Trophoblast cell (in vitro differentiated cells and primary cell): Measurements from ENCODE around the gene MRPS33.

Source experiments
- DNase-seq, 2 donors: peaks; one replicate each; pipeline ENCODE4 v3.0.0-alpha.2; 2016
- H2AFZ ChIP-seq: 2 replicates; pipeline ENCODE4 v1.6.1; 2013; ENCODE audit warnings: low read length, moderate library complexity, mild to moderate bottlenecking; ENCODE audit not compliant: insufficient read depth, poor library complexity
- H2AK5ac ChIP-seq: 2 replicates; pipeline ENCODE4 v1.6.1; 2013; ENCODE audit warnings: mild to moderate bottlenecking, low read length
- H2BK120ac ChIP-seq: 2 replicates; pipeline ENCODE4 v1.6.1; 2013; ENCODE audit warnings: low read length, mild to moderate bottlenecking, moderate library complexity; ENCODE audit not compliant: insufficient read depth, poor library complexity
- H2BK12ac ChIP-seq: 2 replicates; pipeline ENCODE4 v1.6.1; 2013; ENCODE audit warnings: mild to moderate bottlenecking, low read length, moderate library complexity
- H2BK5ac ChIP-seq: 2 replicates; pipeline ENCODE4 v1.6.1; 2013; ENCODE audit warnings: low read length, low read depth, moderate library complexity, mild to moderate bottlenecking; ENCODE audit not compliant: poor library complexity
- H3K14ac ChIP-seq: 2 replicates; pipeline ENCODE4 v1.6.1; 2013; ENCODE audit warnings: mild to moderate bottlenecking, low read length
- H3K18ac ChIP-seq: 2 replicates; pipeline ENCODE4 v1.6.1; 2013; ENCODE audit warnings: mild to moderate bottlenecking, low read length
- H3K23ac ChIP-seq: 2 replicates; pipeline ENCODE4 v1.6.1; 2013; ENCODE audit warnings: low read length
- H3K27ac ChIP-seq: 2 replicates; pipeline ENCODE4 v1.5.1; 2013; ENCODE audit warnings: low read depth, mild to moderate bottlenecking, inconsistent platforms, low read length, moderate library complexity
- H3K27me3 ChIP-seq: 2 replicates; pipeline ENCODE4 v1.6.1; 2013; ENCODE audit warnings: inconsistent platforms, mild to moderate bottlenecking, low read length, moderate library complexity; ENCODE audit not compliant: insufficient read depth
- H3K36me3 ChIP-seq, 2 experiments: 1 replicate in 1 of 2; 2 replicates in 1 of 2; pipeline ENCODE4 v1.6.1; 2013; ENCODE audit warnings: low read length in 2 of 2, mild to moderate bottlenecking in 2 of 2, moderate library complexity in 1 of 2; ENCODE audit not compliant: insufficient read depth in 2 of 2, control insufficient read depth in 1 of 2
- H3K4ac ChIP-seq: 2 replicates; pipeline ENCODE4 v1.6.1; 2013; ENCODE audit warnings: low read depth, mild to moderate bottlenecking, low read length, moderate library complexity
- H3K4me1 ChIP-seq, 2 experiments: 1 replicate in 1 of 2; 2 replicates in 1 of 2; pipeline ENCODE4 v1.6.1; 2013; ENCODE audit warnings: low read length in 2 of 2, mild to moderate bottlenecking in 2 of 2, moderate library complexity in 1 of 2; ENCODE audit not compliant: insufficient read depth in 2 of 2, control insufficient read depth in 1 of 2
- H3K4me2 ChIP-seq: 2 replicates; pipeline ENCODE4 v1.6.1; 2013; ENCODE audit warnings: inconsistent platforms, mild to moderate bottlenecking, low read length, moderate library complexity
- H3K4me3 ChIP-seq: 2 replicates; pipeline ENCODE4 v1.5.1; 2013; ENCODE audit warnings: mild to moderate bottlenecking, low read depth, low read length, inconsistent platforms
- H3K79me1 ChIP-seq: one replicate; pipeline ENCODE4 v1.6.1; 2013; ENCODE audit warnings: low read length
- H3K79me2 ChIP-seq: 2 replicates; pipeline ENCODE4 v1.6.1; 2013; ENCODE audit warnings: low read length, mild to moderate bottlenecking; ENCODE audit not compliant: control insufficient read depth, insufficient read depth, poor library complexity
- H3K9ac ChIP-seq: 2 replicates; pipeline ENCODE4 v1.6.1; 2013; ENCODE audit warnings: mild to moderate bottlenecking, low read length
- H3K9me3 ChIP-seq: 2 replicates; pipeline ENCODE4 v1.6.1; 2013; ENCODE audit warnings: low read depth, mild to moderate bottlenecking, control low read depth, inconsistent platforms, low read length; ENCODE audit not compliant: insufficient read depth
- H4K12ac ChIP-seq: 2 replicates; pipeline ENCODE4 v1.6.1; 2013; ENCODE audit warnings: low read depth, mild to moderate bottlenecking, low read length, moderate library complexity
- H4K8ac ChIP-seq: 2 replicates; pipeline ENCODE4 v1.6.1; 2013; ENCODE audit warnings: low read depth, mild to moderate bottlenecking, low read length, moderate library complexity
- H4K91ac ChIP-seq: one replicate; pipeline ENCODE4 v1.6.1; 2013; ENCODE audit warnings: low read depth, mild to moderate bottlenecking, low read length, moderate library complexity
- WGBS: extraction: QIAGEN DNeasy Blood & Tissue Kit; methylation state at CpG from one replicate; pipeline ENCODE4 v1.1.7; 2013; ENCODE audit warnings: missing lambda C conversion rate; ENCODE audit not compliant: insufficient read length, insufficient coverage; ENCODE audit errors: extremely low coverage; 5-methylcytosine and 5-hydroxymethylcytosine counted together

Gene MRPS33

GRCh38 chr7:141045842-141046620, 31.3 kb upstream of the MRPS33 start:
- Histone ChIP-seq H4K8ac (no peak overlapping the region), H2BK5ac (no peak overlapping the region), H3K23ac (no peak overlapping the region), H3K14ac (no peak overlapping the region), H2BK120ac (no peak overlapping the region), H3K4me3 (no peak overlapping the region), H3K79me2 (no peaks in the 10 kb centered on the region), H2AFZ (no peak overlapping the region), H3K9ac (no peak overlapping the region), H3K9me3 (no peaks in the 10 kb centered on the region), H3K4me2 (no peak overlapping the region), H4K12ac (no peak overlapping the region), H3K18ac (no peak overlapping the region), H4K91ac (no peak overlapping the region), H2BK12ac (no peak overlapping the region), H3K4ac (no peak overlapping the region), H3K27me3 (no peaks in the 10 kb centered on the region), H3K27ac (no peak overlapping the region), H3K79me1 (no peaks in the 10 kb centered on the region), H3K36me3 (no peaks in the 10 kb centered on the region), H2AK5ac (no peak overlapping the region), H3K4me1 (peaks cover 0 to 4% of the 10 kb centered on the region in 2 experiments)
- WGBS, result no CpG with 5 or more reads among the region's 7 CpGs
- peak; percentile 87 to 95 for DNase-seq

GRCh38 chr7:141045126-141045841, 30.5 kb upstream of the MRPS33 start:
- H3K4me2 ChIP-seq, result no peak overlapping the region
- H2AK5ac ChIP-seq, result no peak overlapping the region
- H2BK5ac ChIP-seq, result no peak overlapping the region
- no peak overlapping the region for H2AFZ ChIP-seq
- no peak overlapping the region for H4K91ac ChIP-seq
- H3K9me3 ChIP-seq, result no peaks in the 10 kb centered on the region
- WGBS, result no CpG with 5 or more reads among the region's 7 CpGs
- H3K79me1 ChIP-seq, result no peaks in the 10 kb centered on the region
- no peak overlapping the region for H3K4me3 ChIP-seq
- no peak overlapping the region for H2BK120ac ChIP-seq
- H3K27me3 ChIP-seq, result no peaks in the 10 kb centered on the region
- H4K12ac ChIP-seq, result no peak overlapping the region
- no peak overlapping the region for H3K23ac ChIP-seq
- H3K27ac ChIP-seq, result no peak overlapping the region
- H2BK12ac ChIP-seq, result no peak overlapping the region
- no peak overlapping the region for H4K8ac ChIP-seq
- no peaks in the 10 kb centered on the region for H3K36me3 ChIP-seq
- H3K4me1 ChIP-seq, result peaks cover 0 to 4% of the 10 kb centered on the region in 2 experiments
- no peak overlapping the region for H3K14ac ChIP-seq
- no peak overlapping the region for H3K18ac ChIP-seq
- H3K4ac ChIP-seq, result no peak overlapping the region
- no peak overlapping the region for H3K9ac ChIP-seq
- peak; percentile 90 to 96 for DNase-seq
- H3K79me2 ChIP-seq, result no peaks in the 10 kb centered on the region

DNA sequence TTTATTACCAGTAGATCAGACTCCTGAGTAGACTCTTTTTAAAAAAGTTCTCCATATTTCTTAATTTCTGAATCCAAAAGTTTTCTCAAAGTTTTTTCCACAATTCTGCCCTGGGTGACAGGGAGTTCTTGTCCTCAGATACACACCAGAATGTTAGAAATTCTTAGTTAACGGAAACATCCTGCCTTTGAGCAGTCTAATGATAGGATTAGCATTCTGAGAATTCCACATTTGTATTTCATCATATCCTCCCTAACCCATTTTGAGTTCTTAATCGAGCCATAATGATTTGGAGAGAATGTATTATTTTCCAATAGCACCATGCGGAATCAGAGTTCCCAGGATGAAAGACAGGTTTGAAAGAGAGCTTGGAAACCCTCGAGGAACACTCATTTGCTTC, 28.9 kb upstream of the MRPS33 start:
- Histone ChIP-seq H3K4me3 (no peak overlapping the region), H2BK5ac (no peak overlapping the region), H4K12ac (no peak overlapping the region), H3K23ac (no peak overlapping the region), H2BK120ac (no peak overlapping the region), H3K9me3 (no peaks in the 10 kb centered on the region), H3K4me1 (peaks cover 0 to 4% of the 10 kb centered on the region in 2 experiments), H4K91ac (no peak overlapping the region), H3K18ac (no peak overlapping the region), H2BK12ac (no peak overlapping the region), H3K36me3 (no peaks in the 10 kb centered on the region), H3K79me2 (no peaks in the 10 kb centered on the region), H3K27me3 (no peaks in the 10 kb centered on the region), H3K27ac (no peak overlapping the region), H3K4ac (no peak overlapping the region), H3K4me2 (no peak overlapping the region), H2AK5ac (no peak overlapping the region), H3K9ac (no peak overlapping the region), H4K8ac (no peak overlapping the region), H3K79me1 (no peaks in the 10 kb centered on the region), H3K14ac (no peak overlapping the region), H2AFZ (no peak overlapping the region)
- peak; percentile 1 to 70 for DNase-seq
- no CpG with 5 or more reads among the region's 4 CpGs for WGBS

GRCh38 chr7:141042222-141043193, 27.8 kb upstream of the MRPS33 start:
- no peak overlapping the region for H3K4me2 ChIP-seq
- no peak overlapping the region for H4K91ac ChIP-seq
- H3K9me3 ChIP-seq, result no peaks in the 10 kb centered on the region
- H3K23ac ChIP-seq, result no peak overlapping the region
- no peak overlapping the region for H4K8ac ChIP-seq
- H4K12ac ChIP-seq, result no peak overlapping the region
- H2BK5ac ChIP-seq, result no peak overlapping the region
- H2AK5ac ChIP-seq, result no peak overlapping the region
- peaks cover 0 to 4% of the 10 kb centered on the region in 2 experiments for H3K4me1 ChIP-seq
- H3K79me2 ChIP-seq, result no peaks in the 10 kb centered on the region
- H3K36me3 ChIP-seq, result no peaks in the 10 kb centered on the region
- H3K4me3 ChIP-seq, result no peak overlapping the region
- H2BK12ac ChIP-seq, result no peak overlapping the region
- WGBS, result no CpG with 5 or more reads among the region's 14 CpGs
- H3K27ac ChIP-seq, result no peak overlapping the region
- no peak overlapping the region for H3K4ac ChIP-seq
- H3K79me1 ChIP-seq, result no peaks in the 10 kb centered on the region
- no peak overlapping the region for H3K14ac ChIP-seq
- H3K9ac ChIP-seq, result no peak overlapping the region
- no peak overlapping the region for H3K18ac ChIP-seq
- peak; percentile 15 to 52 for DNase-seq
- H2BK120ac ChIP-seq, result no peak overlapping the region
- no peaks in the 10 kb centered on the region for H3K27me3 ChIP-seq
- no peak overlapping the region for H2AFZ ChIP-seq
